ENCODE results near the gene KCNJ14.

The KCNJ14 gene

GRCh38 chr19:48455908-48456562 lies 661 bp downstream of the KCNJ14 start:
- Histone ChIP-seq H3K4me3 (ENCODE audit: insufficient read depth in 1 of 2, low read depth in 1 of 2, low read length in 2 of 2) (no peak overlapping the region), H3K9me3 (ENCODE audit: control insufficient read depth, low read length) (no peaks in the 10 kb centered on the region), H3K4me1 (ENCODE audit: control insufficient read depth, insufficient read depth, low read depth, low read length) (peaks cover 2% of the 10 kb centered on the region), H3K4me2 (ENCODE audit: low read length, poor library complexity, severe bottlenecking) (no peak overlapping the region), H3K79me1 (replicated peaks; ENCODE audit: low read length, poor library complexity, severe bottlenecking) (peaks cover 45% of the 10 kb centered on the region), H4K91ac (ENCODE audit: low read length) (no peak overlapping the region), H2AFZ (ENCODE audit: low read depth, low read length) (no peak overlapping the region), H2BK5ac (ENCODE audit: low read depth, low read length, poor library complexity, severe bottlenecking) (no peak overlapping the region), H3K18ac (ENCODE audit: low read depth in 1 of 2, low read length in 2 of 2) (no peak overlapping the region), H3K36me3 (ENCODE audit: control insufficient read depth in 1 of 2, insufficient read depth in 2 of 2, low read depth in 1 of 2, low read length in 2 of 2) (peaks cover 49 to 61% of the 10 kb centered on the region in 2 experiments), H2AK5ac (ENCODE audit: low read length, severe bottlenecking) (no peak overlapping the region), H3K27me3 (ENCODE audit: control insufficient read depth in 1 of 2, insufficient read depth in 1 of 2, low read length in 2 of 2) (no peaks in the 10 kb centered on the region), H4K8ac (ENCODE audit: low read length) (no peak overlapping the region), H3K4ac (ENCODE audit: low read depth in 1 of 2, low read length in 2 of 2) (no peak overlapping the region), H2BK12ac (ENCODE audit: low read length in 2 of 2) (no peak overlapping the region), H2BK120ac (ENCODE audit: low read depth, low read length) (no peak overlapping the region), H3K14ac (ENCODE audit: low read length in 2 of 2) (no peak overlapping the region), H3K27ac (ENCODE audit: low read length, poor library complexity, severe bottlenecking) (no peak overlapping the region), H3K9ac (ENCODE audit: low read length) (no peak overlapping the region), H3K23ac (ENCODE audit: low read length in 2 of 2) (no peak overlapping the region), H2BK15ac (ENCODE audit: low read depth, poor library complexity, severe bottlenecking) (no peak overlapping the region)
- WGBS: 90% methylated on average over 11 of the region's 11 CpGs
- no peak for DNase-seq

GRCh38 chr19:48456864-48457263 lies 1.5 kb downstream of the KCNJ14 start:
- Histone ChIP-seq H3K36me3 (ENCODE audit: control insufficient read depth in 1 of 2, insufficient read depth in 2 of 2, low read depth in 1 of 2, low read length in 2 of 2) (peaks cover 41 to 58% of the 10 kb centered on the region in 2 experiments), H2BK5ac (ENCODE audit: low read depth, low read length, poor library complexity, severe bottlenecking) (no peak overlapping the region), H3K9ac (ENCODE audit: low read length) (no peak overlapping the region), H4K91ac (ENCODE audit: low read length) (no peak overlapping the region), H3K4ac (ENCODE audit: low read depth in 1 of 2, low read length in 2 of 2) (no peak overlapping the region), H3K9me3 (ENCODE audit: control insufficient read depth, low read length) (no peaks in the 10 kb centered on the region), H3K23ac (ENCODE audit: low read length in 2 of 2) (no peak overlapping the region), H3K27me3 (ENCODE audit: control insufficient read depth in 1 of 2, insufficient read depth in 1 of 2, low read length in 2 of 2) (no peaks in the 10 kb centered on the region), H3K4me3 (ENCODE audit: insufficient read depth in 1 of 2, low read depth in 1 of 2, low read length in 2 of 2) (no peak overlapping the region), H2AFZ (ENCODE audit: low read depth, low read length) (no peak overlapping the region), H3K14ac (ENCODE audit: low read length in 2 of 2) (no peak overlapping the region), H3K4me1 (ENCODE audit: control insufficient read depth, insufficient read depth, low read depth, low read length) (peaks cover 7% of the 10 kb centered on the region), H3K79me1 (replicated peaks; ENCODE audit: low read length, poor library complexity, severe bottlenecking) (peaks cover 41% of the 10 kb centered on the region), H3K27ac (ENCODE audit: low read length, poor library complexity, severe bottlenecking) (no peak overlapping the region), H2BK12ac (ENCODE audit: low read length in 2 of 2) (no peak overlapping the region), H3K4me2 (ENCODE audit: low read length, poor library complexity, severe bottlenecking) (no peak overlapping the region), H2AK5ac (ENCODE audit: low read length, severe bottlenecking) (no peak overlapping the region), H4K8ac (ENCODE audit: low read length) (no peak overlapping the region), H2BK120ac (ENCODE audit: low read depth, low read length) (no peak overlapping the region), H2BK15ac (ENCODE audit: low read depth, poor library complexity, severe bottlenecking) (no peak overlapping the region), H3K18ac (ENCODE audit: low read depth in 1 of 2, low read length in 2 of 2) (no peak overlapping the region)
- 100% methylated on average over 4 of the region's 4 CpGs for WGBS
- DNase-seq: no peak

GRCh38 chr19:48458016-48458415 lies 2.6 kb downstream of the KCNJ14 start:
- Histone ChIP-seq H3K27ac (ENCODE audit: low read length, poor library complexity, severe bottlenecking) (no peak overlapping the region), H2BK120ac (ENCODE audit: low read depth, low read length) (no peak overlapping the region), H3K27me3 (ENCODE audit: control insufficient read depth in 1 of 2, insufficient read depth in 1 of 2, low read length in 2 of 2) (no peaks in the 10 kb centered on the region), H2BK15ac (ENCODE audit: low read depth, poor library complexity, severe bottlenecking) (no peak overlapping the region), H3K79me1 (replicated peaks; ENCODE audit: low read length, poor library complexity, severe bottlenecking) (peaks cover 40% of the 10 kb centered on the region), H3K23ac (ENCODE audit: low read length in 2 of 2) (no peak overlapping the region), H2BK12ac (ENCODE audit: low read length in 2 of 2) (no peak overlapping the region), H3K4me2 (ENCODE audit: low read length, poor library complexity, severe bottlenecking) (no peak overlapping the region), H3K18ac (ENCODE audit: low read depth in 1 of 2, low read length in 2 of 2) (no peak overlapping the region), H3K4ac (ENCODE audit: low read depth in 1 of 2, low read length in 2 of 2) (no peak overlapping the region), H3K36me3 (ENCODE audit: control insufficient read depth in 1 of 2, insufficient read depth in 2 of 2, low read depth in 1 of 2, low read length in 2 of 2) (peaks cover 43 to 59% of the 10 kb centered on the region in 2 experiments), H4K8ac (ENCODE audit: low read length) (no peak overlapping the region), H3K4me3 (ENCODE audit: insufficient read depth in 1 of 2, low read depth in 1 of 2, low read length in 2 of 2) (no peak overlapping the region), H4K91ac (ENCODE audit: low read length) (no peak overlapping the region), H2AFZ (ENCODE audit: low read depth, low read length) (no peak overlapping the region), H3K9me3 (ENCODE audit: control insufficient read depth, low read length) (no peaks in the 10 kb centered on the region), H3K14ac (ENCODE audit: low read length in 2 of 2) (no peak overlapping the region), H2AK5ac (ENCODE audit: low read length, severe bottlenecking) (no peak overlapping the region), H3K9ac (ENCODE audit: low read length) (no peak overlapping the region), H2BK5ac (ENCODE audit: low read depth, low read length, poor library complexity, severe bottlenecking) (no peak overlapping the region), H3K4me1 (ENCODE audit: control insufficient read depth, insufficient read depth, low read depth, low read length) (peaks cover 12% of the 10 kb centered on the region)
- DNase-seq: no peak
- WGBS: 100% methylated on average over 1 of the region's 2 CpGs

GRCh38 chr19:48461651-48461981 lies 6.2 kb downstream of the KCNJ14 start:
- H3K14ac ChIP-seq (ENCODE audit: low read length in 2 of 2): no peak overlapping the region
- no peak overlapping the region for H3K18ac ChIP-seq (ENCODE audit: low read depth in 1 of 2, low read length in 2 of 2)
- no peak overlapping the region for H4K8ac ChIP-seq (ENCODE audit: low read length)
- H2BK120ac ChIP-seq (ENCODE audit: low read depth, low read length): no peak overlapping the region
- H3K4me2 ChIP-seq (ENCODE audit: low read length, poor library complexity, severe bottlenecking): no peak overlapping the region
- H3K27ac ChIP-seq (ENCODE audit: low read length, poor library complexity, severe bottlenecking): no peak overlapping the region
- H3K4me1 ChIP-seq (ENCODE audit: control insufficient read depth, insufficient read depth, low read depth, low read length): peaks cover 11% of the 10 kb centered on the region
- no peak overlapping the region for H3K4me3 ChIP-seq (ENCODE audit: insufficient read depth in 1 of 2, low read depth in 1 of 2, low read length in 2 of 2)
- H2BK5ac ChIP-seq (ENCODE audit: low read depth, low read length, poor library complexity, severe bottlenecking): no peak overlapping the region
- peaks cover 12% of the 10 kb centered on the region for H3K79me1 ChIP-seq (replicated peaks; ENCODE audit: low read length, poor library complexity, severe bottlenecking)
- no peak overlapping the region for H4K91ac ChIP-seq (ENCODE audit: low read length)
- no peak overlapping the region for H2AK5ac ChIP-seq (ENCODE audit: low read length, severe bottlenecking)
- no peak overlapping the region for H3K23ac ChIP-seq (ENCODE audit: low read length in 2 of 2)
- no peak overlapping the region for H3K9ac ChIP-seq (ENCODE audit: low read length)
- no peaks in the 10 kb centered on the region for H3K9me3 ChIP-seq (ENCODE audit: control insufficient read depth, low read length)
- no peak overlapping the region for H3K4ac ChIP-seq (ENCODE audit: low read depth in 1 of 2, low read length in 2 of 2)
- no peak overlapping the region for H2BK15ac ChIP-seq (ENCODE audit: low read depth, poor library complexity, severe bottlenecking)
- H3K27me3 ChIP-seq (ENCODE audit: control insufficient read depth in 1 of 2, insufficient read depth in 1 of 2, low read length in 2 of 2): no peaks in the 10 kb centered on the region
- no peak for DNase-seq
- H3K36me3 ChIP-seq (ENCODE audit: control insufficient read depth in 1 of 2, insufficient read depth in 2 of 2, low read depth in 1 of 2, low read length in 2 of 2): peaks cover 24 to 32% of the 10 kb centered on the region in 2 experiments
- 95% methylated on average over 36 of the region's 36 CpGs for WGBS
- H2AFZ ChIP-seq (ENCODE audit: low read depth, low read length): no peak overlapping the region
- no peak overlapping the region for H2BK12ac ChIP-seq (ENCODE audit: low read length in 2 of 2)
